ENCODE results near the gene TCF4. TPM values are rescaled to one million over a fixed set of nuclear protein-coding genes. Genes with fewer than 3 reads are reported as not detected.
A peak's percentile ranks its signal among the peaks of the same experiment; 100 is the strongest.

The TCF4 gene
- total RNA-seq, 1 donor from 2014 or later: 199 TPM

GRCh38 chr18:55416791-55417190, 171.2 kb downstream of the TCF4 start:
- H3K9me3 Mint-ChIP-seq (ENCODE audit: unreplicated experiment): peaks cover 2% of the 10 kb centered on the region
- H3K27ac Mint-ChIP-seq (ENCODE audit: unreplicated experiment): peak overlapping the region; percentile 62

GRCh38 chr18:55415258-55415871, 172.6 kb downstream of the TCF4 start:
- Mint-ChIP-seq H3K4me1 (ENCODE audit: low read depth, unreplicated experiment) (peaks cover 45% of the 10 kb centered on the region), H3K36me3 (ENCODE audit: unreplicated experiment) (no peaks in the 10 kb centered on the region), H3K27me3 (ENCODE audit: unreplicated experiment) (no peaks in the 10 kb centered on the region), H3K27ac (ENCODE audit: unreplicated experiment) (no peak overlapping the region), H3K4me3 (ENCODE audit: unreplicated experiment) (no peak overlapping the region), H3K9me3 (ENCODE audit: unreplicated experiment) (no peaks in the 10 kb centered on the region)
- peak; percentile 92 for TF ChIP-seq CTCF (IDR thresholded peaks at IDR 0.05; ENCODE audit: partially characterized antibody, unreplicated experiment)
- peak; percentile 89 for DNase-seq

More at GRCh38 chr18:55416791-55417190, 171.2 kb downstream of the TCF4 start:
- no peak for TF ChIP-seq CTCF (IDR thresholded peaks at IDR 0.05; ENCODE audit: partially characterized antibody, unreplicated experiment)
- H3K36me3 Mint-ChIP-seq (ENCODE audit: unreplicated experiment): no peaks in the 10 kb centered on the region
- no peak for DNase-seq
- no peaks in the 10 kb centered on the region for H3K27me3 Mint-ChIP-seq (ENCODE audit: unreplicated experiment)
- peaks cover 54% of the 10 kb centered on the region for H3K4me1 Mint-ChIP-seq (ENCODE audit: low read depth, unreplicated experiment)
- no peak overlapping the region for H3K4me3 Mint-ChIP-seq (ENCODE audit: unreplicated experiment)

- no peak for DNase-seq
- peaks cover 36% of the 10 kb centered on the region for H3K4me1 Mint-ChIP-seq (ENCODE audit: low read depth, unreplicated experiment)
- H3K36me3 Mint-ChIP-seq (ENCODE audit: unreplicated experiment): no peaks in the 10 kb centered on the region
- H3K9me3 Mint-ChIP-seq (ENCODE audit: unreplicated experiment): no peaks in the 10 kb centered on the region
- no peak overlapping the region for H3K4me3 Mint-ChIP-seq (ENCODE audit: unreplicated experiment)
- no peaks in the 10 kb centered on the region for H3K27me3 Mint-ChIP-seq (ENCODE audit: unreplicated experiment)
- no peak for TF ChIP-seq CTCF (IDR thresholded peaks at IDR 0.05; ENCODE audit: partially characterized antibody, unreplicated experiment)
- H3K27ac Mint-ChIP-seq (ENCODE audit: unreplicated experiment): no peak overlapping the region
These were observed 173.5 kb downstream of the TCF4 start for GRCh38 chr18:55414475-55414874.

GRCh38 chr18:55413474-55413873, 174.5 kb downstream of the TCF4 start:
- H3K4me1 Mint-ChIP-seq (ENCODE audit: low read depth, unreplicated experiment): peaks cover 32% of the 10 kb centered on the region
- peaks cover under 1% of the 10 kb centered on the region for H3K27me3 Mint-ChIP-seq (ENCODE audit: unreplicated experiment)
- H3K36me3 Mint-ChIP-seq (ENCODE audit: unreplicated experiment): no peaks in the 10 kb centered on the region
- TF ChIP-seq CTCF (IDR thresholded peaks at IDR 0.05; ENCODE audit: partially characterized antibody, unreplicated experiment): no peak
- H3K9me3 Mint-ChIP-seq (ENCODE audit: unreplicated experiment): no peaks in the 10 kb centered on the region
- H3K4me3 Mint-ChIP-seq (ENCODE audit: unreplicated experiment): no peak overlapping the region
- no peak for DNase-seq
- no peak overlapping the region for H3K27ac Mint-ChIP-seq (ENCODE audit: unreplicated experiment)

GRCh38 chr18:55407774-55408535, 180.0 kb downstream of the TCF4 start:
- no peak overlapping the region for H3K4me3 Mint-ChIP-seq (ENCODE audit: unreplicated experiment)
- peaks cover 2% of the 10 kb centered on the region for H3K27me3 Mint-ChIP-seq (ENCODE audit: unreplicated experiment)
- H3K27ac Mint-ChIP-seq (ENCODE audit: unreplicated experiment): peak overlapping the region; percentile 20
- H3K36me3 Mint-ChIP-seq (ENCODE audit: unreplicated experiment): no peaks in the 10 kb centered on the region
- H3K9me3 Mint-ChIP-seq (ENCODE audit: unreplicated experiment): no peaks in the 10 kb centered on the region
- no peak for DNase-seq
- H3K4me1 Mint-ChIP-seq (ENCODE audit: low read depth, unreplicated experiment): peaks cover 38% of the 10 kb centered on the region
- no peak for TF ChIP-seq CTCF (IDR thresholded peaks at IDR 0.05; ENCODE audit: partially characterized antibody, unreplicated experiment)
